Activated CD8-positive, alpha-beta T cell treated with anti-CD3 and anti-CD28 coated beads, Interleukin-2, amount 10 ng/mL, durations not matched to agents 7 days and 5 days (primary cell): Measurements from ENCODE around the gene CELF6. TPM values are rescaled to one million over a fixed set of nuclear protein-coding genes. Genes with fewer than 3 reads are reported as not detected.
A peak's percentile ranks its signal among the peaks of the same experiment; 100 is the strongest.

Experiments
- ATAC-seq: fragments of 150-1000 bp; cut with Tn5 transposase; one replicate; pipeline ENCODE4 v1.10.0; 2021; ENCODE audit warnings: moderate library complexity
- CTCF ChIA-PET: fragments of 350-600 bp; sonication (Branson Sonifier 250); formaldehyde crosslinking; loops from one replicate; lab custom pipeline; 2021; ENCODE audit warnings: antibody characterized with exemption; lab: Charles Lee
- POLR2A ChIA-PET: fragments of 350-600 bp; sonication (Branson Sonifier 250); formaldehyde crosslinking; loops from one replicate; lab custom pipeline; 2021; ENCODE audit warnings: antibody characterized with exemption; lab: Charles Lee
- DNase-seq: peaks from one replicate; pipeline ENCODE4 v3.0.0-alpha.2; 2020
- H3K27ac Mint-ChIP-seq: one replicate; pipeline ENCODE4 v1.8.0; 2021; ENCODE audit warnings: mild to moderate bottlenecking, mixed read lengths
- H3K27me3 Mint-ChIP-seq: one replicate; pipeline ENCODE4 v1.8.0; 2021; ENCODE audit warnings: low read depth, mixed read lengths
- H3K36me3 Mint-ChIP-seq: one replicate; pipeline ENCODE4 v1.8.0; 2021; ENCODE audit warnings: low read depth, mixed read lengths
- H3K4me1 Mint-ChIP-seq: one replicate; pipeline ENCODE4 v1.8.0; 2021; ENCODE audit warnings: low read depth, mixed read lengths
- H3K4me3 Mint-ChIP-seq: one replicate; pipeline ENCODE4 v1.8.0; 2021; ENCODE audit warnings: mild to moderate bottlenecking, mixed read lengths
- H3K9me3 Mint-ChIP-seq: one replicate; pipeline ENCODE4 v1.8.0; 2022; ENCODE audit warnings: mixed read lengths; ENCODE audit not compliant: insufficient read depth
- total RNA-seq, 2 experiments: library from RNA; stranded (reverse); gene quantifications; one replicate each; pipeline ENCODE4 v1.2.3, GENCODE V29; 2021

Gene CELF6
- total RNA-seq, 2 experiments from 2014 or later = 0.45 to 0.70 TPM

DNA sequence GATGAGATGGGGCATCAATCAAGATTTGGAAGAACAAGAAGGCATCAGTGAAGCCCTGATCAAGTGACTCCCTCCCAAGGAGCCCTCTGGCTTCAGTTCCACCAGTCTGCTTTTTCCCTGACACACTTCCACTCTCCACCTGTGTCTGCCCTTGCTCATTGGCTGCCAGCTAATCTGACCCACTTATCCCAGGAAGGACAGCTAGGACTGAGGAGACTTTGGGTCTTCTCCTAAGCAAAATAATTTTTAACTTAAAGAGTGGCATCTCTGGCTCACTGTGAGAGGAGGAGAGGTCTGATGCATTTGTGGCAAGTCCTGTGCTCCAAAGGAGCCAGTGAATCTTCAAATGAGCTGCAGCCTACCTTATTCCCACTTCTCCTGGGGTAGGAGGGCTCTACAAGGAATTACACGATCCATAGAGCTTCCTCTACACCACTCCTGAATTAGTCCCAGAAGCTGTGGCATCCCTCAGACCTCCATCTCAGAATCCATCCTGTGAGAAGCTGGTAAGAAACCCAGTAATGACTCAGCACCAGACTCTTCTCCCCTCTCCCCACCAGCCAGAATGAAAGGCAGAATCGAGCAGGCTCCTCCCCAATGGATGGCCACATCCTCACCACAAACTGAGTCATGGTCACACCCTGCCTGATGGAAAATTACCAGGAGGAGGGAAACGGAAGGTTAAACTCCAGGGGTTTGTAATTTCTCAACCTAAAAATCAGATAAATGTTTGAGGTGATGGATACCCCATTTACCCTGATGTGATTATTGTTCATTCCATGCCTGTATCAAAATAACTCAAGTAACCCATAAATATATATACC, 82.7 kb downstream of the CELF6 start:
- H3K9me3 Mint-ChIP-seq = no peaks in the 10 kb centered on the region
- ATAC-seq = peak; percentile 88
- POLR2A ChIA-PET = interaction anchor here (0.7 to 7.1 kb wide), 3 partner anchors 8 to 238 kb away, joined by 3 to 58 read pairs (median 5); partner anchors contain the start of gene PKM
- DNase-seq = peak; percentile 81
- H3K4me1 Mint-ChIP-seq = peaks cover 27% of the 10 kb centered on the region
- CTCF ChIA-PET = interaction anchor here (0.5 to 4.3 kb wide), 5 partner anchors 10 to 1463 kb away, joined by 3 to 27 read pairs (median 3); no protein-coding TSS in a partner anchor
- H3K27me3 Mint-ChIP-seq = no peaks in the 10 kb centered on the region
- peak overlapping the region; percentile 27 for H3K4me3 Mint-ChIP-seq
- H3K27ac Mint-ChIP-seq = peak overlapping the region; percentile 76
- H3K36me3 Mint-ChIP-seq = peaks cover 19% of the 10 kb centered on the region

DNA sequence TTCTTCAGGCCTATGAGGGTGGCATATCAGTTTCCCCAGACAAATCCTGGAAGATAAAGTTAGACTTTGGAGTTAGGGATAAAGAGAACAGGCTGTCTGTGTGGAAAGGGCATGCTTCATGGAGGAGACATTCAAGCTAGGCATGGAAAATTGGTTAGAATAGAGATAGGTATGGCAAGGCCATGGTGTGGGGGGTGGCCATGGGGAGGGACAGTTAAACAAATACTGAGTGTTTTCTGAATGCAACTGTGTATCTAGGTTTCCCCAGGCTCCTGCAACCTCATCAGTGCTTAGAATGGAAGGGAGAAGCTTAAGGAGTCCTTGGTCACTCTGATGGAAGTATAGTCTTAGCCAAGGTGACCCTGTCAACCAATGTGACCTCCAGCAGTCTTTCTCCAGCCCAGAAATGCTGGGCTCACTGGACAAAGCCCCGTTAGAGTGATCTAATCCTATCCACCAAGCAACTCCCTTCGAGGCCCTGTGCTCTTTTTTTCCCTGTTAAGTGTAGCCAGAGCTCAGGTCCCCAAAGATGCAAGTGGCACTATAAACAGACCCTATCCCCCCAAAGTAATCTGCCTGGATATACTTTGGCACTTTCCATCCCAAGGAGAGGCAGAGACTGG, 83.5 kb downstream of the CELF6 start:
- POLR2A ChIA-PET = no interaction called here
- peak overlapping the region; percentile 27 for H3K4me3 Mint-ChIP-seq
- CTCF ChIA-PET = interaction anchor here (1.2 to 4.3 kb wide), 3 partner anchors 9 to 32 kb away, joined by 3 to 27 read pairs (median 5); no protein-coding TSS in a partner anchor
- peaks cover 16% of the 10 kb centered on the region for H3K36me3 Mint-ChIP-seq
- peak overlapping the region; percentile 76 for H3K27ac Mint-ChIP-seq
- H3K27me3 Mint-ChIP-seq = no peaks in the 10 kb centered on the region
- H3K9me3 Mint-ChIP-seq = no peaks in the 10 kb centered on the region
- DNase-seq (no peak), ATAC-seq (no peak)
- H3K4me1 Mint-ChIP-seq = peaks cover 35% of the 10 kb centered on the region

DNA sequence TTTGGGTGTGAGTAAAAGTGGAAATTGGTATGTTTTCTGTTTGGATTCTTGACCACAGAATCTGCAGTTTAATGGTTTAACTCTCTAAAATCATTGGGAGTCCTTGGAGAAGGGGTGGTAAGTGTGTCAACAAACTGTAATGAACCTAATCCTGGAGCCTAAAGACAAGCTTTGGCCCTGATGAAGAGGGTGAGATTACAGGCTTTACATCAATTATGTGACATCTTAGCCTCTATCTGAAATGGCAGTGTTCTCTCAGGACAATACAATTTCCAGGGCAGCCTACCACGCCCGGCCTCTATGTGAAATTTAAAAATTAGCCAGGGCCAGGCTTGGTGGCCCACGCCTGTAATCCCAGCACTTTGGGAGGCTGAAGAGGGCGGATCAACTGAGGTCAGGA, 84.7 kb downstream of the CELF6 start:
- peaks cover 35% of the 10 kb centered on the region for H3K4me1 Mint-ChIP-seq
- H3K27ac Mint-ChIP-seq = no peak overlapping the region
- ChIA-PET CTCF (interaction anchor here (4.3 kb wide), 1 partner anchor 8 kb away, joined by 27 read pairs; no protein-coding TSS in a partner anchor), POLR2A (no interaction called here)
- ATAC-seq = no peak
- H3K27me3 Mint-ChIP-seq = no peaks in the 10 kb centered on the region
- H3K4me3 Mint-ChIP-seq = no peak overlapping the region
- no peak for DNase-seq
- peaks cover 8% of the 10 kb centered on the region for H3K36me3 Mint-ChIP-seq
- H3K9me3 Mint-ChIP-seq = no peaks in the 10 kb centered on the region

Other genes with a start within 250 kb of the CELF6 start
- gene MYO9A, start 202.0 kb downstream of the CELF6 start, total RNA-seq = 10 to 100 TPM; 19.0 to 21.3 TPM
- gene SENP8, start 201.8 kb downstream of the CELF6 start, total RNA-seq = 1 to 10 TPM; 1.3 to 1.6 TPM
- under 1 TPM in 1 of 2 experiments, not detected in 1; 0.10 TPM for gene GRAMD2A, start 122.4 kb downstream of the CELF6 start, total RNA-seq
- gene PKM, start 89.0 kb downstream of the CELF6 start, total RNA-seq = 1,000 to 10,000 TPM; 1,272 to 1,311 TPM
- 10 to 100 TPM; 54.0 to 57.0 TPM for gene PARP6, start 47.6 kb downstream of the CELF6 start, total RNA-seq
- 10 to 100 TPM; 80.9 to 87.3 TPM for gene HEXA, start 55.9 kb upstream of the CELF6 start, total RNA-seq
- not detected for gene TMEM202, start 78.1 kb upstream of the CELF6 start, total RNA-seq
- gene ARIH1, start 154.2 kb upstream of the CELF6 start, total RNA-seq = 100 to 1,000 TPM; 110 to 119 TPM